Fibroblast of pulmonary artery (primary cell): ENCODE measurements around the gene STK17A.
A peak's percentile ranks its signal among the peaks of the same experiment; 100 is the strongest.

Experiments used
- DNase-seq: peaks from one replicate; pipeline ENCODE4 v3.0.0-alpha.2; 2010; ENCODE audit warnings: low read depth
- H3K4me3 ChIP-seq: replicated peaks from 2 replicates; pipeline ENCODE4 v1.5.1; 2011; ENCODE audit warnings: low read depth, mild to moderate bottlenecking, control low read depth, low read length, moderate library complexity
- TF ChIP-seq, protein P1 (sequence below): IDR thresholded peaks from 2 replicates; pipeline ENCODE4 v1.5.1; 2011; ENCODE audit warnings: mild to moderate bottlenecking, control low read depth, low read length, inconsistent platforms; ENCODE audit errors: missing control alignments

STK17A gene

DNA sequence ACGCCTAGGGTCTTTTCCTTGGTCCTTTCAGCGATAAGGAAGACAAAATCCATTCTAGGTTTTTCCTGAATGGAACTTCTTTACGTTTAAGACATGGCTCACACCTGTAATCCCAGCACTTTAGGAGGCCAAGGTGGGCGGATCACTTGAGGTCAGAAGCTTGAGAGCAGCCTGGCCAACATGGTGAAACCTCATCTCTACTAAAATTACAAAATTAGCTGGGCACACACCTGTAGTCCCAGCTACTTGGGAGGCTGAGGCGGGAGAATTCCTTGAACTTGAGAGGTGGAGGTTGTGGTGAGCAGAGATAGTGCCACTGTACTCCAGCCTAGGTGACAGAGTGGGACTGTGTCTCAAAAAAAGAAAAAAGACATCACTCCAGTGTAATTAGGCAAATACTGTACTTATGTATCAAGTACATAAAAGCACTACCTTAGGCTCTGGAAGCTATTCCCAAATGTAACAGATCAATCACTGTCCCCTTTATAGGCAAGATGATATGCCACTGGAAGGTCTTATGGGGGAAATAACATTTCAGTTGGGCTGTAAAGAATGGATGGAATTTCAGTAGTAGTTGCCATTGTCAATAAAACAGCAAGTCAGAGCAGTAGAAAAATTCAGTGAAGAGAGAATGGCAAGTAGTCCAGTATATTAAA lies 5.7 kb downstream of the STK17A start:
- no peak for DNase-seq
- no peak overlapping the region for H3K4me3 ChIP-seq
- TF ChIP-seq, protein P1, sequence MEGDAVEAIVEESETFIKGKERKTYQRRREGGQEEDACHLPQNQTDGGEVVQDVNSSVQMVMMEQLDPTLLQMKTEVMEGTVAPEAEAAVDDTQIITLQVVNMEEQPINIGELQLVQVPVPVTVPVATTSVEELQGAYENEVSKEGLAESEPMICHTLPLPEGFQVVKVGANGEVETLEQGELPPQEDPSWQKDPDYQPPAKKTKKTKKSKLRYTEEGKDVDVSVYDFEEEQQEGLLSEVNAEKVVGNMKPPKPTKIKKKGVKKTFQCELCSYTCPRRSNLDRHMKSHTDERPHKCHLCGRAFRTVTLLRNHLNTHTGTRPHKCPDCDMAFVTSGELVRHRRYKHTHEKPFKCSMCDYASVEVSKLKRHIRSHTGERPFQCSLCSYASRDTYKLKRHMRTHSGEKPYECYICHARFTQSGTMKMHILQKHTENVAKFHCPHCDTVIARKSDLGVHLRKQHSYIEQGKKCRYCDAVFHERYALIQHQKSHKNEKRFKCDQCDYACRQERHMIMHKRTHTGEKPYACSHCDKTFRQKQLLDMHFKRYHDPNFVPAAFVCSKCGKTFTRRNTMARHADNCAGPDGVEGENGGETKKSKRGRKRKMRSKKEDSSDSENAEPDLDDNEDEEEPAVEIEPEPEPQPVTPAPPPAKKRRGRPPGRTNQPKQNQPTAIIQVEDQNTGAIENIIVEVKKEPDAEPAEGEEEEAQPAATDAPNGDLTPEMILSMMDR = no peak

DNA sequence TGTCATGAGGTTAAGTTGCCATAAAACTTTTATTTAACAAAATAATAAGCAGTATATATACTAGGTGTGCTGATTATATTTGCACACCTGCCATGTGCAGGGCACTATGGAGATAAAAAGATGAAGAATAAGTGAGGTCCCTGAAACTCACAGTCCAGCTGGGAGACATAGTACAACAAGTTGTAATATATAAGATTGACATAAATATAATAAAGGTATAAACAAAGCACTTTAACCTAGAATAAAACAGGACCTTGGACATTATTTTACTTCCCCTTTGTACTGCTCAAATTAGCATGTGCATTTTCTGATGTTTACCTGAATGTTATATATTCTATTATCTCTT lies 6.2 kb downstream of the STK17A start:
- no peak overlapping the region for H3K4me3 ChIP-seq
- no peak for DNase-seq
- TF ChIP-seq, protein P1 = no peak

DNA sequence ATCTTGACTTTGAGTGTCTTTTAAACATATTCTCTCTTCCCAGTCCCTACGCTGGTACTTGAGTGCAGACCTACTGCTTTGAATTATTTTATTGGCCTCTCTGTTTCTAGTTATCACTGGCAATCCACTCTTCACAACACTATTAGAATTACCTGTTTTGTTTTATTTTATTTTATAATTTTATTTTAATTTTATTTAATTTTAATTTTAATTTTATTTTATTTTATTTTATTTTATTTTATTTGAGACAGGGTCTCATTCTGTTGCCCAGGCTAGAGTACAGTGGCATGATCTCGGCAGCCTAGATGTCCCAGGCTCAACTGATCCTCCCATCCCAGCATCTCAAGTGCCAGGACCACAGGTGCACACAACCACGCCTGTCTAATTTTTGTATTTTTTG lies 6.8 kb downstream of the STK17A start:
- DNase-seq = no peak
- no peak overlapping the region for H3K4me3 ChIP-seq
- TF ChIP-seq, protein P1 = no peak

DNA sequence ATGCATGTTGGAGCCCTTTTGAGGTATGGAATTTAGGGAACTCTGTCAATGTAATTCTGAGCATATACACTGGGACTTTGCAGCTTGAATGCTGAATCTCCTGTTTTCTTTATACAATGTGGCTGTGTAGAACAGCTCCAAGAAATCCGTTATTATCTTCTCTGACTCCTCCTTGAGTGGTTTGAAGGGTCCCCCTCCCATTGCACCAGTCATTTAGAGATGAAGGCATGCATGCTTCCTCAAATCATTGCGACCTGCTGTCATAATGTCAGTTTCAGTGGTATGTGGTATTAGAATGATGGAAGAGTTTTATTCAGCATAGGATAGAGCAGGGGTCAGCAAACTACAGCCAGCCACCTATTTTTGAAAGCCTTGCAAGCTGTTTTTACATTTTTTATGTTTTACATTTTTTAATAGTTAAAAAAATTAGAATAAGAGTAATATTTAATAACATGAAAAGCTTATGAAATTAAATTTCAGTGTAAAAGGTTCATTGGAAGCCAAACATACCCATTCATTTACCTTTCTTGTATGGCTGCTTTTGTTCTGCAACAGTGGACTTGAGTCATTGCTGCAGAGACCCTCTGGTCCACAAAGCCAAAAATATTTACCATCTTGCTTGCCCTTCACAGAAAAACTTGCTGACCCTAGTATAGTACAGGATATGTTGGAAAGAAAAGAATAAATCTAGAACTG lies 8.1 kb downstream of the STK17A start:
- TF ChIP-seq, protein P1 = no peak
- DNase-seq = no peak
- H3K4me3 ChIP-seq = no peak overlapping the region

DNA sequence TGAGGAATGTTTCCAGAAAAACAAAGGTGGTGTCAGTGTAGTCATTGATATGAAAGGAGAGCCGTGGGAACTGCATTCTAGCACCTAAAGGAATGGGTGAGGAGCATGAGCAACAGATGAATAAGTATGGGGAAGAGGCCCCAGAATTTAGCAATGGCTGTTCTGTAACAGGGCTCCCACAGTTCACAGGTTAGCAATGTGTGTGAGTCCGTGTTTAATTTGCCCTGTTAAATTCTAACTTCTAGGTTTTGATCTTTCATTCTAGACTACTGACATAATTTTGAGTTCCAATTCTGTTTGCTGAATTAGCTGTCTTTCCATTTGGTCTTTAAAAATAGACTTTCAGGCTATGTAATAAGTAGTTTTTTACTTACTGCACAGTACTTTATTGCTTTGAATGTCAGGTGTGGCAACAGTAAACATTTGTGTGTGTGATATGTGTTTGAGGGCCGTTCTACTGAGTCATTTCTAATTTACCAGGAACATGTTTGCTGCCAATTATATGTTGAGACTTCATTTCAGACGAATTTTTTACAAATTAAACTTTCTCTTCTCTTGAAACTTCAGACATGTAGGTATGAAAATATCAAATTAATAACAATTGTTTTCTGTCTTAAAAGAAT lies 8.8 kb downstream of the STK17A start:
- TF ChIP-seq, protein P1 = no peak

DNA sequence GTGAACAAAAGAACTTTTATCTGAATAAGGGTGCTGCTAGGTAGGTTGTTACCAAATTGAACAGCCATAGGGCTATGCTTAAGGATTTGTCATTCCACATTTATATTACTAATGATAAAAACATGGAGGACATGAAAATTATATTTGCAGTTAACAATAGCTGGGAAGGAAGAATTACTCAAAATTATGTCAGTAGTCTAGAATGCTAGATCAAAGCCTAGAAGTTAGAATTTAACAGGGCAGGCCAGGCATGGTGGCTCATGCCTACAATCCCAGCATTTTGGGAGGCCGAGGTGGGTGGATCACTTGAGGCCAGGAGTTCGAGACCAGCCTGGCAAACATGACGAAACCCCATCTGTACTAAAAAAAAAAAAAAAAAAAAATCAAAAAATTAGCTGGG lies 9.4 kb downstream of the STK17A start:
- DNase-seq = no peak
- TF ChIP-seq, protein P1 = no peak
- H3K4me3 ChIP-seq = no peak overlapping the region

More for the DNA sequence above, 8.8 kb downstream of the STK17A start:
- no peak overlapping the region for H3K4me3 ChIP-seq
- DNase-seq = peak; percentile 28
